Measurements from ENCODE around the gene TTC13.

DNA sequence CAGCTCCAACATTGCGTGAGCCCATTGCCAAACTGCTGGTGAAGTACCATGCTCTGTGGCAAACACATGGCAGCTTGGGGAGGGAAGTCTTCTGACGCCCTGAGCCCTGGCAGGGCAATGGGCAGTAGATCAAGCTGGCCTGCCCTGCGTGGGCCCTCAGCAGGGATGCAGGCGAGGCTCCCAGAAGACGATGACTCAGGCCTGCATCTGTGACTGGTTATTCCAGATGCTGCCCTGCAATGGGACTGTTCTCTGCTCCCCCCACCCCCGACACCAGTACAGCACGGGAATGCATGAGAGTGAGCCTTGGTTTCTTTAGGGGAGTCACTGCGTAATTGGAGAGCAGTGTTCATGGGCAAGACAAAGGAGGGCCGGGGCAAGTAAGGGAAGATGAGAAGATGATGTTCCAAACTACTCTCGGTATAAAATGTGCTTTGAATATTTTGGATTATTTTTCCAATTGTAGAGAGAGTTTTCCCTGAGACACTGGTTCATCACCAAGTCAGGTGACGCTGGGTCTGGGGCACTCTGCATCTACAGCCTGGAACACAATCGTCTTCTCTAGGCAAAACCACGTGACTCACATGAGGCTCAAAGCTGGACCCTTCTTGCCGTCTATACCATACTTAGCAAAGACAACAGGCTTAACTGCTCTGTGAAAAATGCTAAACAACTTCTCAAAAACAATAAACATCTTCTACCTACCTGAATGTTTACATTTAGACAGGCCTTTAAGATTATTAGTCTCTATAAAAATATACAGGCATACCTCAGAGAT is 101.3 kb downstream of the TTC13 start:
- TF ChIP-seq CTCF (IDR thresholded peaks at IDR 0.05 in 4 of 5, conservative IDR thresholded peaks at IDR 0.05 in 1 of 5), result no peak
- TF ChIP-seq POLR2A (IDR thresholded peaks at IDR 0.05), result no peak
